Femur (tissue), 1 donor: ENCODE measurements around the gene URB2.
A peak's percentile ranks its signal among the peaks of the same experiment; 100 is the strongest.
"Not testable (repeated sequence)": the region's sequence is repeated elsewhere in the genome, so short reads cannot be mapped to it uniquely, and the experiment has no call there.

Experiments used
- DNase-seq: peaks from one replicate; pipeline ENCODE4 v3.0.0-alpha.2; 2017

URB2 gene

DNA sequence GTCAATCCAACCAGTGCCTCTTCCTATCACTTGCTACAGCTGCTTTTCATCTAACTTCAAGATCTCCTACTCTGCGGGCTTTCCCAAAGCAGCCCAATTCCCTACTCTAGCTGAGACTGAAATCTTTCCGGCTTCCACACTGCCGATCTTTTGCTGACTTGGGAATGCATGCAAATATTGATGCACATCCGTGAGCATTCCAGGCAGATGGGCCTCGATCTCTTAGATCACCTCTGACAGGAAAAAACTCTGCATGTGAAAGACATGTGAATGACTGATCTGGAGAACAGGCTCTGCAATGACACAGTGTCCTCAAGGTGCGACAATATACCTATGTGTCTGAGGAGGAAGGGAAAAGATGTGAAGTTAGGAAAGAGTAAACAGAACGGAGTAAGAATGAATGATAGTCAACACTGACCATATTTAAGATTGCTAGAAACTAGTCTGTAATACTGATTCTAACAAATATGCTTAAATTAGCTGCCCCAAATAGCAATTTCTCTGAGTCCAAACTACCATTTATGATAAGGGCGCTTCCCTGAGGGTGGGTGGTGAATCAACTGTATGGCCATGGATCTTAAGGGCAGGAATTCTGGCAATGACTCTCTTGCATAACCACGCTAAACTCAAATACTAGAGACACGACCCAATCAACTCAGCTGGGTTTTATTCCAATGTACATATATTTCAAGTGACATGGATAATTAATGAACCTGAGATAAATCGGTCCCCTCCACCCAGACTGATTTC is 8.5 kb upstream of the URB2 start:
- DNase-seq = no peak

DNA sequence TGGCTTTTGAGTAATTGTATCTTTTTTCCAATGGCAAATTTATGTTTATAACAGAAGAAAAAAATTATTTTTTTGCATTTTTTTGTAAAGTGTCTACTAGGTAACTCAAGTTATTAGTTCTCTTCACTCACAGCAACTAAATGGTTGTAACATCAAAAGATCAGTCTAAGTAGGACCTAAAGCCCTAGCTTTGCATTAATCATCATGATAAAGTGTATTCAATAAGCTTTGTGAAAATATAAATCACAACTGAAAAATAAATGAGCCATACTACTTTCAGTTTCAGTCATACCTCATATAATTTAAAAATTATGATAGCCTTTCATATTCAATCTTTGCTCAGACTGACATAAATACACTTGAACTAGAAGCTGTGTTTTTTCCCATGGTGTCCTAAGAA is 7.0 kb upstream of the URB2 start:
- DNase-seq = no peak

DNA sequence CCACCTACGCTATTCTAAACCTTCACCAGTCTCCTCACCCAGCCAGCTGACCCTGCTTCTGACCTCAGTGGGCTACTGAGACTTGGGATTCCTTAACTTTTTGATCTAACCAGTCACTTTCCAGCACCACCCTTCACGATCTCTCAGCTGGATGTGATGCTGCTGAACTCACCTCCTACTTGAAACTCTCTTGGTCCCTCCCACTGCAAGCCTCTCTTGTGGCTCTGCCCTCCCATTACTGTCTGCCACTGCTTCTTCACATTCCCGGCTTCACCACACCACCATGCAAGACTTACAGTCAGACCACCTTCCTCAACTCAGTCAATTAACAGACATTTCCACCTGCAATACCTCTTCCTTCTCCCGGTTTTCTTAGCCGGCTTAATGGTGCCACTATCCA is 6.4 kb upstream of the URB2 start:
- DNase-seq = no peak

DNA sequence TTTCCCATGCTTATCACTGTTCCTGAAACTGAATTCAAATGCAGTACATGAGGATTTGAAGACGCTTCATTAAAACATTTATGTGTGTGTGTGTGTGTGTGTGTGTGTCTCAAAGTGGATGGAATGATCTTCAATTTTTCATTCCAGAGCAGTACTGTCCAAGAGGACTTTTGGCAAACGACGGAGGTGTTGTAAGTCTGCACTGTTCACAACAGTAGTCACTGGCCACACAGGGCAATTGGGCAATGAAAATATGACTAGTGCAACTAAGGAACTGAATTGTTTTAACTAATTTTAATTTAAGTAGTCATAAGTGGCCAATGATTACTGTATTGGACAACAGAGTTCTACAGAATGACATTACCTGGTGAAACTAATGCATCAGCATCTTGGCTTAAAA is 5.2 kb upstream of the URB2 start:
- no peak for DNase-seq

DNA sequence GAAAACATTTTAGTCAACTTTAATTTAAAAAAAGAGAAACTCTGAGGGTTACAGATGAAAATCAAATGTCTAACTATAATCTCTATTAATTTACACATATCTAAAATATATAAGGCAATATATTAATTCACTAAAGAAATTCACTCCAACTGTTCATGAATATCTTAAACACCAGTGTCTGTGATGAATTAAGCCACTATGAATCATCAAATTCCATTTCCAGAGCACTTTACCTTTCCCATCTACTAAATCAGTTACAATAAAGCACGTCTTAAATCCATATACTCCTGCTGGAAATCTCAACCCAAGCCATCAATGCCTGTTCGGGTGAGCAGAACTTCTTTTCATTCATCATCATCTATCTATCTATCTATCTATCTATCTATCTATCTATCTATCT is 4.4 kb upstream of the URB2 start:
- no peak for DNase-seq

DNA sequence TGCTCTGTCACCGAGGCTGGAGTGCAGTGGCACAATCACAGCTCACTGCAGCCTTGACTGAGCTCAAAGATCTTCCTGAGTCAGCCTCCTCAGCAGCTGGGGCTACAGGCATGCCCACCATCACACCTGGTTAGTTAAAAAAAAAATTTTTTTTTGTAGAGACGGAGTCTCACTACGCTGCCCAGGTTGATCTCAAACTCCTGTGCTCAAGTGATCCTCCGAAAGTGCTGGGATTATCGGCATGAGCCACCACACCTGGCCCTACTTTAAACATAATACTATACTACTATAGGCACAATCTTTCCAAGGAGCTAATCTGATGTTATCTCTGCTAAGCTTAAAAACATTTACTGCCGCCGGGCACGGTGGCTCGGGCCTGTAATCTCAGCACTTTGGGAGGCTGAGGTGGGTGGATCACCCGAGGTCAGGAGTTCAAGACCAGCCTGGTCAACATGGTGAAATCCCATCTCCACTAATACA is 3.4 kb upstream of the URB2 start:
- DNase-seq = not testable (repeated sequence)

DNA sequence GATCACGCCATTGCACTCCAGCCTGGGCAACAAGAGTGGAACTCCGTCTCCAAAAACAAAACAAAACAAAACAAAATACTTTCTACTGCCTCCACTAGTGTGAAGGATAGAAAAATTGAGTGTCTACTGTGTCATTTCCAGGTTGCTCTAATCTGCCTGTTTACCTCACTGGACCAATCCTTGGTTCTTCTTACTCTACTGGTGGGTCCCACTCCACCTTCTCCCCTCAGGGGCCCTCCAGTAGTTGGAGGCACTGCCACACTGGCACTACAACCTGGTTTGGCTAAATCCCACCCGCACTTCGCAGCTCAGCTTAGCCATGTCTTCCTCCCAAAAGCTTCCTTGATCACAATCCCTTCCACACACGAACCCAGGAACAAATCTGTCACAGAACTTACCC is 2.8 kb upstream of the URB2 start:
- DNase-seq = no peak

DNA sequence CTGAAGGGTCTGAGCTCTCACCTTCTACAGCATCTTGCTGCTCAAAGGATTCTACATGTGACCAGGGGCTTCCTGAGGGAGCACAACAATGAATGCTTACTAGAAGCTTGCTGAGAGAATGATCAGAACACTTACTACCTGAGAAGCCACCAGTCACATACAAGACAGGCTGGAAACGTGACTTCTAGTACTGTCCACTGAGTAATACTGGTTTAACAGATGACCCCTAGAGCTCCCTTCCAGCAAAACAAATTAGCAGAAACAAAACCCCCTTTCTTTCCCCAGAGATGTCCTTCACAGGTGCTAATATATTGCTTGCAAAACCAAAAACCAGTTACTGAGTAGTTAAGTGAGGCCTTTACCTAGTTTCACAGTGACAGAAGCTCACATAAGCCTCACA is 2.2 kb upstream of the URB2 start:
- no peak for DNase-seq

DNA sequence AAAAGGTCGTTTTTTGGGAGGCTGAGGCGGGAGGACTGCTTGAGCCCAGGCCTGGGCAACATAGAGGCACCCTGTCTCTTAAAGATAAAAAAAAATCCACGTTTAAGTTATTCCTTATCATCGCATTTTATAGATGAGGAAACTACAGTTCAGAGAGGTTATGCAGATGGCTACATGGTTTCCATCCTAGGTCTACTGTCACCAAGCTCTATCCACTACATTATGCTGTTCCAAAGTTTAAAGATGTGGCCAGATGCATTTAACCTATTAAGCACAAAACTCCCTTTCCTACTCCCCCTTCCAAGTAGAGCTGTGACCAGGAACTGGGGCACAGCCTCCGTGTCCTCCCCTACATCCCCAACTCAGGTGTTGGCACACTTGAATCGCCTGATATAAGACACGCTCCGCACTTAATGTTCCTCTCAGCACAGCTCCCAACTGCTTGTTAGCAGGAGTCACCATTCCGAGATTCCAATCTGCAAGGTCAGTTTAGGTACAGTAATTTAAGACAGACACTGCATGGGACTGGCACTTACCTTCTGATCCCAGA is 1.5 kb upstream of the URB2 start:
- no peak for DNase-seq

DNA sequence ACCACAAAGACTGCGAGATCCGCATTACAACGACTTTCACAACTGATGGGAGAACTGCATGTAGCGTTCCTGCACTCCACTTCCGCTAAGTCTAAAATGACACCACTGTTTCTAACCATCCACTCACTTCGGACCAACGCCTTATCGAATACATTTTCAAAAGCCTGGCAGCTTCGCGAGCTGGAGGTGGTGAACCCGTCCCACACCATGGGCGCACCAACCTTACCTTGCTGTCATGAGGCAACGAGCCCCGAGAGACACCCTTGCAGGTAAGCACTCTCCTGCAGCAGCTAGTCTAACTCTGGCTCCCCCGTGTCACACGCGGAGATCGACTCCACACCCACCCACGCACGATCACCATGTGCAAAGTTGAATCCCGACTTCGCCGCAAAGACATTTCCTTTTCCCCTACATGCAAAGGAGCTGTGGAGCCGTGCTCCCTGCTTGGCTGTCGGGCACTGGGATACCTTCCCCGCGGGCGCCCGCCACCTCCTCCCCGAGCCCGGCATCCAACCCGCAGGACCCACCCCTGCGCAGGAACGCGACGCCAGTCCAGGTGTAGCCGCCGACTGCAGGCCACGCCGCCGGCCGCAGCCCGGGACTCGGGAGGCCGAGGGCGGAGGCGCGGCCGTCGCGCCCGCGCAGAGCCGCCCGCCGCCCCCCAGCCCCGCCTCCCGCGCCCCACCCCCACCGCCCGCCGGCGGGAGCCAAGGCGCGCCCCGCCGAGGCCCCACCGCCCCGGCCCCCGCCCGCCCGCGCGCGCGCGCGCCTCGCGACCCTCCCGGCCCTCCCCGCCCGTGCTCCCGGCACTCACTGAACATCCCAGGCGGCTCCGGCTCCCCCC is 754 bp upstream of the URB2 start:
- DNase-seq = peak; percentile 60

DNA sequence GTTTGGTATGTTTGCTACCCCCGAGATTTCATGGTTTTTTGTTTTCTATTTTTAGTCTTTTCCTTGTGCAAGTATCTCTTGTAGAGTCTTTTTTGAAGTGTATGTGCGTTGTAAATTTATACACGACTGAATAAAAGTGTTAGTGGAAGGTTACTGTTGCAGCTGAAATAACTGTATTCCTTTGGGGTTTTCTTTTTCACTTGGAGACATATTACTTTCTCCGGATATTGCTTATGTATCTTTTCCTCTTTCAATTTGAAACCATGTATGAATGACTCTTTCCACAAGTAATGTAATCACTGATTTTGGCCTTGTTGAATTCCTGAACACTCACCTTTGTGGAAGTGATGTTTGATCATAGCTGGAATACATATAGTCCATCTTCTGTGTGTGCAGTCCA is 956 bp downstream of the URB2 start:
- no peak for DNase-seq

DNA sequence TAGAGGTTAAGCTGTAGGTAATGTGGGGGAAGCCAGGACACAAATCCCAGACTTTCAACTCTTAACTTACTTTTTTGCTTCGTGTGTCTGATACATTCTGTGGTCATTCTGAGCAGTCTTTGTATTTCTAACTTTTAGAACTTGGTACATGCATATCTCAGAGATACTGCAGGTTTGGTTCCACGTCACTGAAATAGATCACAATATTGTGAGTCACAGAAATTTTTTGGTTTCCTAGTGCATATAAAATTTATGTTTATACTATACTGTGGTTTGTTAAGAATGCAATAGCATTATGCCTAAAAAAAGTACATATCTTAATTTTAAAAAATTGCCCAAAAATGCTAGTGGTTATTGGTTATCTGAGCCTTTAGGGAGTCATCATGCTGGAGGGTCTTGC is 3.2 kb downstream of the URB2 start:
- DNase-seq = no peak

DNA sequence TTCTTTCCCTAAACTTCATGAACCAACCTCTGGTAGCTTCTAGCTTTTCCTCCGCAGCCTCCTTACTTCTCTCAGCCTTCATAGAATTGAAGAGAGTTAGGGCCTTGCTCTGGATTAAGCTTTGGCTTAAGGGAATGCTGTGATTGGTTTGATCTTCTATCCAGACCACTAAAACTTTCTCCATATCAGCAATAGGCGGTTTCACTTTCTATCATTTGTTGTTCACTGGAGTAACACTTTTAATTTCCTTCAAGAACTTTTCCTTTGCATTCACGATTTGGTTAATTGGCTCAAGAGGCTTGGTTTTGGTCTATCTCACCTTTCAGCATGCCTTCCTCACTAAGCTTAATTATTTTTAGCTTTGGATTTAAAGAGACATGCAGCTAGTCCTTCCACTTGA is 5.1 kb downstream of the URB2 start:
- no peak for DNase-seq

DNA sequence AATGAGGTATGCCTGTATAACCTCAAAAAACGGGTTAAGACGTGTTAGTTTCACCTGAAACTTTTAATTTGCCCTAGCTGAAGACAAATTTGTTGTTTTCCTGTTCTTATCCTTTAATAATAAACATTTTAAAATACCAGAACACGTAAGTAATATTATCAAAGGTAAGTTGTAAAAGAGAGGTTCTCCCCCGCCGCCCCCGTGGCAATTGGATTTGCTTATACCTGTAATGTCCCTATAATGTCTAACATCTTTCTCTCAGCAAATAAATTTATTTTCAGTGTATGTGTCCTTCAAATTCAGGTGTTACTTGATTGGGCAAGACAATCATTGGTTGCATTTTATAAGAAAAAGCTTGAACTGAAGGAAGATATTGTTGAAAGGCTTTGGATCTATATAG is 5.9 kb downstream of the URB2 start:
- DNase-seq = no peak

DNA sequence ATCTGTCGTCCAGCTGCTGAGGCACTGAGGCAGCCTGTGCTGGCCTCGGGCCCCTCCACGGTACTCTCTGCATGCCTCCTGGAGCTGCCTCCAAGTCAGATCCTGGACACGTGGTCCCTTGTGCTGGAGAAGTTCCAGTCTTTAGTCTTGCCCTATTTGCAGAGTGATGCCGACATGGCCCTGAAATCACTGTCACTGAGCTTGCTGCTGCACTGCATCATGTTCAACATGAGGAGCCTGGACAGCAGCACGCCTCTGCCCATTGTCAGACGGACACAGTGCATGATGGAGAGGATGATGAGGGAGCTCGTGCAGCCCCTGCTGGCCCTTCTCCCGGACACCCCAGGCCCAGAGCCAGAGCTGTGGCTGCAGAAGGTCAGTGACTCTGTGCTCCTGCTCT is 10.0 kb downstream of the URB2 start:
- DNase-seq = no peak

DNA sequence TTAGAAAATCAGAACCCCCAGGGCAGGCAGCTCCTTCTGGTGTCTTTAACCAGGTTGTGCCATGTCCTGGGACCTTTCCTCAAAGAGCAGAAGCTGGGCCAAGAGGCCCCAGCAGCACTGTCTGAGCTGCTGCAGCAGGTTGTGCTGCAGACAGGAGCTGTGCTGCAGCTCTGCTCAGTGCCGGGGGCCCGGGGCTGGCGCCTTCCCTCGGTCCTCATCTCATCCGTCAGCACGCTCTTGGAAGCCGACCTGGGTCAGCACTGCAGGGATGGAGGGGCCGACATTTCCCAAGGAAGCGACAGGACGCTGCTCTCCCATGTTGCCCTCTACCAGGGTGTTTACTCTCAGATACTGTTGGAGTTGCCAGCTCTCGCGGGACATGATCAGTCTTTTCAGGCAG is 11.7 kb downstream of the URB2 start:
- DNase-seq = no peak

DNA sequence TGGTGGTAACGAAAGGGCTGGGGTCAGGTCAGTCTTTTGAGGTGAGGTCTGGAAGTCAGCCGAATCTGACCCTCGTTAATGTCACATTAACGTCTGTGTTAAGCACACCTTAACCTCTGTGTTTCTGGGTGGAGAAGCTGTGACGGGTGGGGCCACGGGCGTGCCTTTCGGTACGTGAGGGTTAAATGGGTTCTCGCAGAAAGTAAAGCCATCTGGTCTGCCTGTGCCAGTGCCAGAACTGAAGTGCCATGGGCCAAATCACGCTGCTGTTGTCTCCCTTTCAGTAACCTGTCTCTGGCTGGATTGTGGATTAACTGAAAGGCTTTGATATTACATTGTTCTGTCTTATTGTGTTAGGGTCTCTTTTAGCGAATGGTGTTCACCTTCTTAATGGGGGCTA is 14.4 kb downstream of the URB2 start:
- no peak for DNase-seq

DNA sequence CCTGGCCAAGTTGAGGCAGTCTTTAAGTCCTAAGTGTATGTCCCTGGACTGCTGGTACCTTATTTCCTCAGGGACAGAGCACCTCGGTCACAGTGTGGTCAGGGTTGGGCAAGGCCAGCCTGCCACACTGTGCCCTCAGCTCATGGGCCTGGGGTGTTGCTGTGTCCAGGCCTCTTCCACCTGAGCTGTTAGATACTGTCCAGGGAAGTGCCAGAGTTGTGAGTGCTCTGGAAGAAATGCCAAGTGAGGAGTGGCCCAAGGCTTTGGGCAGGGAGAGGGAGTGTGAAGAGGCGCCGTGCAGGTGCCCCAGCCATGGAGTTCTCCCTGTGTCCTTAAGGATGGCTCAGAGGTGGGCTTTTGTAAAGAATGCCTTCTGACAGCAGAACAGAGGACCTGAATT is 15.3 kb downstream of the URB2 start:
- DNase-seq = no peak

DNA sequence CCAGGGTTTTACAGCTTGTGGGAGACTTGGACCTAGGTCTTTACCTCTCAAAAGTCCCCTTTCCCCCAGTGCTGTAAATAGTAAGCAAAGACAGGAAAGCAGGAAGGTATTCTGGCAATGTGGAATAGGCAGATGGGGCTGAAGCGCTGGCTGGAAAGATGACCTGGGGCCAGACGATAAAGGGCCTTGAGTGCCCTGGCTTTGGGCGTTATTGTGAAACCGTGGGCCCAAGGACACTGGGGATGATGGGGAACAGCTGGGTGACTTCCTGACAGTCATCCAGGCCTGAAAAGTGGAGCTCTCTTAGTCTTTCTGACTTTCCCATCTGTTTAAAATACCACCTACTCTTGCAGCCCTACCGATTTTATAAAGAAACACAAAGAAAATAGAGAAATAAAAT is 16.3 kb downstream of the URB2 start:
- DNase-seq = no peak

DNA sequence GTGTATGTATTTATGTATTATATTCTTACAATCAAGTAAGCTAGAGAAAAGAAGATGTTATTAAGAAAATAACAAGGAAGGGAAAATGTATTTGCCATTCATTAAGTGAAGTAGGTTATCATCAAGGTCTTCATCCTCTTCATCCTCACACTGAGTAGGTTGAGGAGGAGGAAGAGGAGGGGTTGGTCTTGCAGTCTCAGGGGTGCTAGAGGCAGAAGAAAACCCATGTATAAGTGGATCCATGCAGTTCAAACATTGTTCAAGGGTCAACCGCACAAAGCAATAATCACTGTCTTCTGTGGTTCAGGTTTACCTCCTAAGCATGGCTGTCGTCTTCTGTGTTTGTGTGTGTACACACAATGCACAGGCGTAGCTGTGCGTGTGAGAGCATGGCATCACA is 16.9 kb downstream of the URB2 start:
- no peak for DNase-seq

DNA sequence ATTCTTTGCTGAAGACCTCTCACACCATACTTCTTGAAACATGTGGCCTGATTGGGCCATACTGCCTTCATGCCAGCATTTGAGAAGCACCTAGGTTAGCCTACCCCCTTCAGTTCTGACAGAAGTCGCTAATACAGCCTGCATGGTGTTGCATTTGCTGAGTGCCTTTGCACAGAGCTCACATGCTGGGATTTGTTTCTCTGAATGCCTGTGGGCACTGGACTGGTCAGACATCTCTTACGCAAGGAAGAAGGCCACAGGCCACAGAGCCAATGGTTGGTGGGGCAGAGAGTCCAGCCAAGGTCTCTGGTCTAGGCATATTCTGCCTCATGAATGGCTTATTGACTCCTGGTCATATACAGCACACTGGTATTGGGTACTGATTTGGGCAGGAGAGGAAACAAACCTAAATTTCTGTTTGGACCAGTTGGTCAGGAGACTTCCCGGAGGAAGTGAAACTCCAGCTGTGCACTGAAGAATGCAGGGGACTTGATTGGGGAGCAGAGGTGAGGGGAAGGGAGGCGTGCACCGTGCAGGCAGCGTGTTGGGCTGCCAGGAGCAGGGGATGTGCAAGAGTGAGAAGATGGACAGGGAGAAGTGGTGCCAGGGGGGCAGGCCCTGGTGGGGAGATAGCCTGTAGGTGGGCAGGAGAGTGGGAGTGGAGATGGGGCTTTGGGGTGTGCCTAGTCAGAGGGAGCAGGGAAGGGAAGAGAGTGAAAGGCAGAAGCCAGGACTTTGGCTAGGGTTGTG is 18.1 kb downstream of the URB2 start:
- DNase-seq = no peak

DNA sequence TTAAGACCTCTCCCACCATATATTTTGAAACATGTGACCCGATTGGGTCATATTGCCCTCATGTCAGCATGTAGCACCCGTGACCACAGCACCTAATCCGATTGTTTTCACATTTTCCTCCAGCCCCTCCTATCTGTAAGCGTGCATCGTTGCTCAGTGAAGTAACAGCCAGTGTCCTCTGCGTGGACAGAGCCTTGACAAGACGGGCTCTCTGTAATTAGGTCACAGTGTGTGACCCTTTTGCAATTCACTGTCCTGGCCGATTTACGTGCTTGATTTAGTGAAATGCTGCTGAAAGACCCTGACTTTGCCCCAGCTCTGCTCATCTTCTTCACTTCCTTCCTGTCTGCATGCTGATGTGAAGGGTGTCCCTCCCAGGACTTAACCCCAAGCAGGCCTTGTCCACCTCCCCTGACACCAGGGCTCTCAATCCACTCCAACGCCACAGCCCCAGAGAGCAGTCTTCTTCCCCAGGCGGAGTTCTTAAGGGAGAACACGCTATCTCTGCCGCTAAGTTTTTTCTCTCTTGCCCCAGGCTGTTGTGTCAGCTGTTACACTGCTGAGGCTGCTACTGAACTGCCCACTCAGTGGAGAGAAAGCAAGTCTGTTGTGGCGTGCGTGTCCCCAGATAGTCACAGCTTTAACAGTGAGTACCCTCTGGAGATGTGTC is 19.4 kb downstream of the URB2 start:
- DNase-seq = no peak

DNA sequence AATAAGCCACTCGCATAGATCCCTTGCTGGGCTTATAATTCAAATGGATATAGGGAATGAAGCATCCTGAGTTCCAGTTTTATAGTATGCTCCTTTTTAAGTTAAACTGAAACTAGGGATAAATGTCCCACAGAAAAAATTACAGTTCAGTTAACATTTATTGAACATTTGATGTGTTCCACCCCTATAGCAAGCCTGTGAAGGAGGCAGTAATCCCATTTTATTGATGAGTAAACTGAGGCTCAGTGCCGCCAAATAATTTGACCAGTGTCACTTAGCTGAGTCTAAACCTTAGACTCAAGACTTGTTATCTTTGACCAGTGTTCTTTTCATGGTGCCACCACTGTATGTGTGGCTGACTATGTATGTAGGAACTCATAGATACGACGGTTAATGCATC is 22.4 kb downstream of the URB2 start:
- no peak for DNase-seq
